Heart left ventricle (tissue), 13 donors: ENCODE measurements around the gene ATP5PD.

Experiments used
- POLR2A ChIP-seq, 2 donors: fragments of 450-650 bp; IDR thresholded peaks; one replicate each; pipeline ENCODE4 v1.6.1; 2017; ENCODE audit warnings: antibody characterized with exemption in 2 of 2, mild to moderate bottlenecking in 2 of 2, moderate library complexity in 2 of 2
- TF ChIP-seq, protein P1 (sequence below), 12 donors: fragments of 200-600 bp; sonication (generic) in 4 of 12; IDR thresholded peaks; one replicate each; pipeline versions ENCODE4 v1.5.0 to v1.8.0; 2018 to 2022; ENCODE audit warnings: antibody characterized with exemption in 12 of 12, mild to moderate bottlenecking in 5 of 12
- donor health status: ischemic (EF 13 %, LVEDD 7.1; RV severe dilation, severe dysfunction).
- donor health status: DM: no; HTN: yes; CAD: no.
- donor health status: DM: no; HTN: no; CAD: no.
- donor health status: ischemic (EF 25% LVEDD 6.9; RV normal size, moderate dysfunction).
- donor health status: ischemic (EF 25% LVEDD 5.7; RV mildly dilated, moderate dysfunction).
- donor health status: ischemic (EF 35%, LVEDD 5.7; RV mildly dilated, moderate dysfunction).
- donor health status: nonischemic (EF 11% LVEDD 7.7; RV severe dilation, severe dysfunction).
- donor health status: DM: yes; HTN: yes; CAD: no.
- donor health status: PGD.
- donor health status: ischemic (EF 29% LVEDD 5.4; RV normal size, mild dysfunction).
- donor health status: nonischemic (EF 23%, LVEDD 6.1; RV moderate dilation, normal function).

DNA sequence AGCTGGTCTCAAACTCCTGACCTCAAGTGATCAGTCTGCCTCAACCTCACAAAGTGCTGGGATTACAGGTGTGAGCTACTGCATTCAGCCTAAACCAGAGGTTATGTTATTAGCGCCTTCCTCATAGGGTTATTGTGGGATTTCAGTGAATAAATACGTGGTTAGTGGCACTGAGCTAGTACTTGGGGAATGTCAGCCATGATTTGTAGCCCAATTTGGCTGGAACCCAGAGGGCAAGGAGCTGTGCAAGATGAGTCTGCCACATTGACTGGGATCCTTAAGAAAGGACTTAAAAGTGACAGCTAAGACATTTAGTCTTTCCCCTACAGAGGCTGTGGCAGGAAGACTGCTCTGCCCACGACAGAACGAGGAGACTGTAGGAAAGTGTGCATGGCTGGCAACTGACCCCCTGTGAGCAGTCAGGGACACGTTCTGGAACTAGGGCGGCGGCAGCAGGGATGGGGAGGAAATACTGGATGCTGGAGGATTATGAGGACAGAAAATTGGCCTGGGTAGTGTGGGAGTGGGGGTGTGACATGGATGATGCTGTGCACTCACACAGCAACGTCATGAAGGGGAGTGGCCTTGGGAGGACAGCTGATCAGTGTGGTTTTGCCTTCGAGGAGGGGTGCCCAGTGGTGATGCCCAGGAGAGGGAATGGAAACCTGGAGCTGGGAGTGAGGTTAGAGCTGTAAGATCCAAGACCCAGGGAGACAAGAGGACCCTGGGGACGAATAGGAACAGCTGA, 14.6 kb downstream of the ATP5PD start:
- TF ChIP-seq, protein P1, sequence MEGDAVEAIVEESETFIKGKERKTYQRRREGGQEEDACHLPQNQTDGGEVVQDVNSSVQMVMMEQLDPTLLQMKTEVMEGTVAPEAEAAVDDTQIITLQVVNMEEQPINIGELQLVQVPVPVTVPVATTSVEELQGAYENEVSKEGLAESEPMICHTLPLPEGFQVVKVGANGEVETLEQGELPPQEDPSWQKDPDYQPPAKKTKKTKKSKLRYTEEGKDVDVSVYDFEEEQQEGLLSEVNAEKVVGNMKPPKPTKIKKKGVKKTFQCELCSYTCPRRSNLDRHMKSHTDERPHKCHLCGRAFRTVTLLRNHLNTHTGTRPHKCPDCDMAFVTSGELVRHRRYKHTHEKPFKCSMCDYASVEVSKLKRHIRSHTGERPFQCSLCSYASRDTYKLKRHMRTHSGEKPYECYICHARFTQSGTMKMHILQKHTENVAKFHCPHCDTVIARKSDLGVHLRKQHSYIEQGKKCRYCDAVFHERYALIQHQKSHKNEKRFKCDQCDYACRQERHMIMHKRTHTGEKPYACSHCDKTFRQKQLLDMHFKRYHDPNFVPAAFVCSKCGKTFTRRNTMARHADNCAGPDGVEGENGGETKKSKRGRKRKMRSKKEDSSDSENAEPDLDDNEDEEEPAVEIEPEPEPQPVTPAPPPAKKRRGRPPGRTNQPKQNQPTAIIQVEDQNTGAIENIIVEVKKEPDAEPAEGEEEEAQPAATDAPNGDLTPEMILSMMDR (IDR thresholded peaks at IDR 0.05), result no peak
- TF ChIP-seq POLR2A (IDR thresholded peaks at IDR 0.05), result no peak
